Breast epithelium (tissue), 4 donors: ENCODE measurements around the gene NKX3-2. TPM values are rescaled to one million over a fixed set of nuclear protein-coding genes. Genes with fewer than 3 reads are reported as not detected.

Experiments used
- DNase-seq, 2 donors: peaks; one replicate each; pipeline ENCODE4 v3.0.0-alpha.2; 2019; ENCODE audit warnings: low spot score in 2 of 2
- H3K27ac ChIP-seq, 2 donors: fragments of 200-600 bp; sonication (generic) in 1 of 2; one replicate each; pipeline ENCODE4 v1.5.1; 2016 to 2019; ENCODE audit warnings: mild to moderate bottlenecking in 1 of 2
- H3K27me3 ChIP-seq, 2 donors: fragments of 200-600 bp; sonication (generic) in 1 of 2; one replicate each; pipeline versions ENCODE4 v1.5.1 to v1.6.0; 2017 to 2019; ENCODE audit warnings: control low read depth in 1 of 2, mild to moderate bottlenecking in 1 of 2
- H3K36me3 ChIP-seq: fragments of 200-600 bp; one replicate; pipeline ENCODE4 v1.5.1; 2019
- H3K4me1 ChIP-seq, 2 donors: fragments of 200-600 bp; sonication (generic); one replicate each; pipeline ENCODE4 v1.5.1; 2016 to 2019; ENCODE audit warnings: control low read depth in 1 of 2
- H3K4me3 ChIP-seq, 3 donors: fragments of 200-600 bp; sonication (generic); 1 replicate in 2 of 3; 2 replicates in 1 of 3; pipeline ENCODE4 v1.5.1; 2016 to 2019; ENCODE audit warnings: mild to moderate bottlenecking in 3 of 3, moderate library complexity in 2 of 3
- H3K9me3 ChIP-seq, 2 donors: fragments of 200-600 bp; sonication (generic) in 1 of 2; one replicate each; pipeline ENCODE4 v1.5.1; 2016 to 2019; ENCODE audit warnings: control low read depth in 1 of 2
- CTCF ChIP-seq, 3 donors: fragments of 450-650 bp; IDR thresholded peaks; one replicate each; pipeline ENCODE4 v1.5.1; 2016 to 2017; ENCODE audit warnings: antibody characterized with exemption in 3 of 3, mild to moderate bottlenecking in 3 of 3, moderate library complexity in 3 of 3
- POLR2A ChIP-seq: fragments of 450-650 bp; IDR thresholded peaks from one replicate; pipeline ENCODE4 v1.6.1; 2016; ENCODE audit warnings: antibody characterized with exemption, mild to moderate bottlenecking, moderate library complexity
- POLR2AphosphoS5 ChIP-seq, 3 donors: sonication (generic); formaldehyde crosslinking; IDR thresholded peaks; one replicate each; pipeline ENCODE4 v1.6.1; 2017; ENCODE audit warnings: antibody characterized with exemption in 3 of 3
- intact Hi-C: fragments of 100-400 bp; cut with DNase I; formaldehyde crosslinking; loops from one replicate; pipeline ENCODE4 v1.15.1; 2023; ENCODE audit warnings: low total_unique reads
- total RNA-seq, 3 donors: library from RNA; depleted of rRNA; stranded (reverse); fragments of >200 nt; gene quantifications; one replicate each; pipeline ENCODE4 v1.1.0, GENCODE V29; 2016

NKX3-2 gene
- under 1 TPM in 1 of 3 donors, not detected in 2; under 0.01 TPM for total RNA-seq

GRCh38 chr4:13543839-13544605, at the start of gene NKX3-2:
Gene NKX3-2, minus strand, starts transcription at chr4:13544508. Its CDS starts 94 bp downstream, at chr4:13544414.
- no peak within 1 kb of the TSS for H3K27ac ChIP-seq
- H3K9me3 ChIP-seq = peaks cover 0 to 6% of the 10 kb centered on the region in 2 donors
- intact Hi-C loops = loop anchor here (10.0 kb wide), 1 partner anchor 689 kb away; no protein-coding TSS in a partner anchor
- TF ChIP-seq CTCF (IDR thresholded peaks at IDR 0.05) = no peak
- TF ChIP-seq POLR2AphosphoS5 (IDR thresholded peaks at IDR 0.05) = no peak
- no peak for TF ChIP-seq POLR2A
- peak within 1 kb of the TSS; percentile 53 to 75 (median 57) for H3K4me3 ChIP-seq
- DNase-seq = no peak
- peaks cover 22 to 98% of the 10 kb centered on the region in 2 donors for H3K27me3 ChIP-seq
- H3K36me3 ChIP-seq = no peaks in the 10 kb centered on the region
- peaks cover 7 to 9% of the 10 kb centered on the region in 2 donors for H3K4me1 ChIP-seq

- Histone ChIP-seq H3K27me3 (no peaks in the 10 kb centered on the region), H3K27ac (no peak overlapping the region), H3K4me3 (no peak overlapping the region), H3K36me3 (peaks cover 7% of the 10 kb centered on the region), H3K9me3 (no peaks in the 10 kb centered on the region), H3K4me1 (no peaks in the 10 kb centered on the region)
- TF ChIP-seq CTCF (IDR thresholded peaks at IDR 0.05) (no peak), POLR2A (no peak), POLR2AphosphoS5 (IDR thresholded peaks at IDR 0.05) (no peak)
- intact Hi-C loops = no loop called here
- DNase-seq = no peak
Observed at GRCh38 chr4:13592220-13592619, 47.9 kb upstream of the NKX3-2 start.

- intact Hi-C loops = no loop called here
- H3K4me3 ChIP-seq = no peak overlapping the region
- TF ChIP-seq POLR2A (no peak), POLR2AphosphoS5 (IDR thresholded peaks at IDR 0.05) (no peak), CTCF (IDR thresholded peaks at IDR 0.05) (no peak)
Observed at GRCh38 chr4:13590766-13591165, 46.5 kb upstream of the NKX3-2 start.

GRCh38 chr4:13588954-13589353, 44.6 kb upstream of the NKX3-2 start:
- intact Hi-C loops = no loop called here
- Histone ChIP-seq H3K27ac (no peak overlapping the region), H3K4me3 (no peak overlapping the region), H3K27me3 (no peaks in the 10 kb centered on the region), H3K4me1 (no peaks in the 10 kb centered on the region), H3K36me3 (peaks cover 7% of the 10 kb centered on the region), H3K9me3 (no peaks in the 10 kb centered on the region)
- DNase-seq = no peak
- TF ChIP-seq CTCF (IDR thresholded peaks at IDR 0.05) (no peak), POLR2AphosphoS5 (IDR thresholded peaks at IDR 0.05) (no peak), POLR2A (no peak)

More at GRCh38 chr4:13590766-13591165, 46.5 kb upstream of the NKX3-2 start:
- Histone ChIP-seq H3K4me1 (no peaks in the 10 kb centered on the region), H3K36me3 (peaks cover 7% of the 10 kb centered on the region), H3K27me3 (no peaks in the 10 kb centered on the region), H3K27ac (no peak overlapping the region), H3K9me3 (no peaks in the 10 kb centered on the region)
- no peak for DNase-seq

GRCh38 chr4:13584481-13584880, 40.2 kb upstream of the NKX3-2 start:
- H3K4me1 ChIP-seq = no peaks in the 10 kb centered on the region
- DNase-seq = no peak
- intact Hi-C loops = no loop called here
- H3K27me3 ChIP-seq = no peaks in the 10 kb centered on the region
- H3K27ac ChIP-seq = no peak overlapping the region
- no peak for TF ChIP-seq POLR2AphosphoS5 (IDR thresholded peaks at IDR 0.05)
- TF ChIP-seq POLR2A = no peak
- TF ChIP-seq CTCF (IDR thresholded peaks at IDR 0.05) = no peak
- H3K4me3 ChIP-seq = no peak overlapping the region
- no peaks in the 10 kb centered on the region for H3K36me3 ChIP-seq
- H3K9me3 ChIP-seq = no peaks in the 10 kb centered on the region
